Measurements from ENCODE around the gene RDX.
"Not testable (repeated sequence)": the region's sequence is repeated elsewhere in the genome, so short reads cannot be mapped to it uniquely, and the experiment has no call there.

Gene RDX

DNA sequence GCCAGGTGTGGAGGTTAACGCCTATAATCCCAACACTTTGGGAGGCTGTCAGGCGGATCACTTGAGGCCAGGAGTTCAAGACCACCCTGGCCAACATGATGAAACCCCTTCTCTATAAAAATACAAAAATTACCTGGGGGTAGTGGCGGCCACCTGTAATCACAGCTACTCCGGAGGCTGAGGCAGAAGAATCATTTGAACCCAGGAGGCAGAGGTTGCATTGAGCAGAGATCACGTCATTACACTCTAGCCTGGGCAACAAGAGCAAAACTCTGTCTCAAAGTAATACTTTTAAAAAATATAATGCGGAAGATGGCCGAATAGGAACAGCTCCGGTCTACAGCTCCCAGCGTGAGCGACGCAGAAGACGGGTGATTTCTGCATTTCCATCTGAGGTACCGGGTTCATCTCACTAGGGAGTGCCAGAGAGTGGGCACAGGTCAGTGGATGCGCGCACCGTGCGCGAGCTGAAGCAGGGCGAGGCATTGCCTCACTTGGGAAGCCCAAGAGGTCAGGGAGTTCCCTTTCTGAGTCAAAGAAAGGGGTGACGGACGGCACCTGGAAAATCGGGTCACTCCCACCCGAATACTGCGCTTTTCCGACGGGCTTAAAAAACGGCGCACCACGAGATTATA, 87.6 kb downstream of the RDX start:
- H3K4me3 ChIP-seq (replicated peaks; ENCODE audit: low read depth, low read length): peak overlapping the region; percentile 53
- H3K27me3 ChIP-seq (replicated peaks; ENCODE audit: control insufficient read depth, insufficient read depth, low read length); H3K36me3 ChIP-seq (ENCODE audit: control insufficient read depth, insufficient read depth, low read length); DNase-seq (ENCODE audit: extremely low read depth, insufficient read length): not testable (repeated sequence)
- TF ChIP-seq, protein P1, sequence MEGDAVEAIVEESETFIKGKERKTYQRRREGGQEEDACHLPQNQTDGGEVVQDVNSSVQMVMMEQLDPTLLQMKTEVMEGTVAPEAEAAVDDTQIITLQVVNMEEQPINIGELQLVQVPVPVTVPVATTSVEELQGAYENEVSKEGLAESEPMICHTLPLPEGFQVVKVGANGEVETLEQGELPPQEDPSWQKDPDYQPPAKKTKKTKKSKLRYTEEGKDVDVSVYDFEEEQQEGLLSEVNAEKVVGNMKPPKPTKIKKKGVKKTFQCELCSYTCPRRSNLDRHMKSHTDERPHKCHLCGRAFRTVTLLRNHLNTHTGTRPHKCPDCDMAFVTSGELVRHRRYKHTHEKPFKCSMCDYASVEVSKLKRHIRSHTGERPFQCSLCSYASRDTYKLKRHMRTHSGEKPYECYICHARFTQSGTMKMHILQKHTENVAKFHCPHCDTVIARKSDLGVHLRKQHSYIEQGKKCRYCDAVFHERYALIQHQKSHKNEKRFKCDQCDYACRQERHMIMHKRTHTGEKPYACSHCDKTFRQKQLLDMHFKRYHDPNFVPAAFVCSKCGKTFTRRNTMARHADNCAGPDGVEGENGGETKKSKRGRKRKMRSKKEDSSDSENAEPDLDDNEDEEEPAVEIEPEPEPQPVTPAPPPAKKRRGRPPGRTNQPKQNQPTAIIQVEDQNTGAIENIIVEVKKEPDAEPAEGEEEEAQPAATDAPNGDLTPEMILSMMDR (IDR thresholded peaks at IDR 0.05; ENCODE audit: insufficient read depth, low read length, poor library complexity, severe bottlenecking): peak; percentile 24

DNA sequence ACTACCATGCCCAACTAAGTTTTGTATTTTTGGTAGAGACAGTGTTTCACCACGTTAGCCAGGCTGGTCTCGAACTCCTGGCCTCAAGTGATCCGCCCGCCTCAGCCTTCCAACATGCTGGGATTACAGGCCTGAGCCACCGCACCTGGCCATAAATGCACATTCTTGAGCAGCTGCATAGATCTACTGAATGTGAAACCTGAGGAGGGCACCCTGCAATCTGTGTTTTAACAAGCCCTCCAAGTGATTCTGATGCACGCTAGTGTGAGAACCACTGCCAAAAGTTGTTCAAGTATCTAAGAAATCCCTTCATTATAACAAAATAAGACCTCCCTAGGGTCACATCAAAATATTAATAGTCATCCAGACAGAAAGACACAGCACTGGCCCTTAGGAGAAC, 89.3 kb downstream of the RDX start:
- Histone ChIP-seq H3K4me3 (replicated peaks; ENCODE audit: low read depth, low read length) (no peak overlapping the region), H3K36me3 (ENCODE audit: control insufficient read depth, insufficient read depth, low read length) (no peaks in the 10 kb centered on the region), H3K27me3 (replicated peaks; ENCODE audit: control insufficient read depth, insufficient read depth, low read length) (no peaks in the 10 kb centered on the region)
- DNase-seq (ENCODE audit: extremely low read depth, insufficient read length): no peak
- TF ChIP-seq, protein P1 (IDR thresholded peaks at IDR 0.05; ENCODE audit: insufficient read depth, low read length, poor library complexity, severe bottlenecking): no peak

DNA sequence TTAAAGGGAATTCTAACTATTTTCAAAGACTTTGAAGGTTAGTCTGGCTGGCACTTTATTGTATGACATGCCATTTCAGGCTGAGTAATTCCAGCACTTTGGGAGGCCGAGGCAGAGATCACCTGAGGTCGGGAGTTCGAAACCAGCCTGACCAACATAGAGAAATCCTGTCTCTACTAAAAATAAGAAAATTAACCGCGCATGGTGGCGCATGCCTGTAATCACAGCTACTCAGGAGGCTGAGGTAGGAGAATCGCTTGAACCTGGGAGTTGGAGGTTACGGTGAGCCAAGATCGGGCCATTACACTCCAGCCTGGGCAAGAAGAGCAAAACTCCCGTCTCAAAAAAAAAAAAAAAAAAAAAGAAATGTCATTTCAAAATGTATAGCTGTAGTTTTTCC, 95.6 kb downstream of the RDX start:
- DNase-seq (ENCODE audit: extremely low read depth, insufficient read length): no peak
- Histone ChIP-seq H3K27me3 (replicated peaks; ENCODE audit: control insufficient read depth, insufficient read depth, low read length) (no peaks in the 10 kb centered on the region), H3K36me3 (ENCODE audit: control insufficient read depth, insufficient read depth, low read length) (no peaks in the 10 kb centered on the region), H3K4me3 (replicated peaks; ENCODE audit: low read depth, low read length) (no peak overlapping the region)
- TF ChIP-seq, protein P1 (IDR thresholded peaks at IDR 0.05; ENCODE audit: insufficient read depth, low read length, poor library complexity, severe bottlenecking): no peak

DNA sequence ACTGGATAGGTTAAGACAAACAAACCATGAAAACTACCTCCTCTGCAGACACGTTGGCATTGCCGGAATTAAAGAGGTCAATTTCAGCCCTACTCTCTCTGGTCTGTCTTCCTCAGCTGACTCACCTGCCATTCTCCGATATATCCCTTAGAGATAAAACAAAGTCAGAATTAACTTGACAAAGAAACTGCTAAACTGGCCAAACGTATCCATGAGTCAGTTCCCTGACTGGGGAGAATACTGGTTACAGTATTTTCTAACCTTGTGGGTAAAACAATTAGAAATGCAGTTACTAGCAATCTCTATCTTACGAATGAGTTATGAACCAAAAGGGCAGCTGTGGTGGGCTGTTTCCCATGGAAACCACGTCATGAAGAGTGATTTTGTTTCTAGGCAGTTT, 96.2 kb downstream of the RDX start:
- no peaks in the 10 kb centered on the region for H3K27me3 ChIP-seq (replicated peaks; ENCODE audit: control insufficient read depth, insufficient read depth, low read length)
- DNase-seq (ENCODE audit: extremely low read depth, insufficient read length): no peak
- H3K36me3 ChIP-seq (ENCODE audit: control insufficient read depth, insufficient read depth, low read length): no peaks in the 10 kb centered on the region
- H3K4me3 ChIP-seq (replicated peaks; ENCODE audit: low read depth, low read length): no peak overlapping the region
- TF ChIP-seq, protein P1 (IDR thresholded peaks at IDR 0.05; ENCODE audit: insufficient read depth, low read length, poor library complexity, severe bottlenecking): no peak

DNA sequence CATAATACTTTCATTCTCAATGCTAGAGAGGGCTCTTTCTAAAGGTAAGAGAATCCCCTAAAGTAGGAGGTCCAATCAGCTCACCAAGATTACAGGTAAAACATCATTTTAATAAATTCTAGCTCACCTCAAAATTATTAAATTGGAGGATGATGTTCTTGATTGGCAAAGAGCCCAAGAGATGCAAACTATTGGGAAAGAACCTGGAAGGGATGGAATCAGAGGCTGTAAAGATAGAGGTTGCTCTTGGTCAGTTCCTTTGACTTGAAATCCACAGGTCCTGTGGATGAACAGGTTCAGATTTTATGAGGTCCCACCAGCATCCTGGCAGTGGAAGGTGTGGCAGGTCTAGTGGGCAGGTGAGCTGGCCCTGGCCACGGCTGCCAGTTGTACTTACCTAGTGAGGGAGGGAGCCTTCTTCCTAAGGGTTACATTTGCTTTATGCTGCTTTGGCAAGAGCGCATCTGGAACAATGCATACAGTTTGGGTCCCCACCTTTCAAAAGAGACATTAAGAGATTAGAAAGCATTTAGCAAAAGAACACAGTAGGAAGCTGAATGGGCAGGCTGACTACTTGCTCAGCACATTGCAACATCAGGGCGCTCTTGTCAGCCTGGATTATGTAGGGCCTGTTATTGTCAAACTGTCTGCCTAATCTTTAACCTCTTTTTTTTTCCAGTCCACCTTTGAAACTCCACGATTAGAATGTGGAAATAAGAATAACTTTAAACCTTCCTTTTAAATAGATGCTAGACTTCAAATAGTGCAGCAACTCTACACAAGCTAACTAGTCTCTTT, 97.0 kb downstream of the RDX start:
- no peak for DNase-seq (ENCODE audit: extremely low read depth, insufficient read length)
- H3K4me3 ChIP-seq (replicated peaks; ENCODE audit: low read depth, low read length): no peak overlapping the region
- TF ChIP-seq, protein P1 (IDR thresholded peaks at IDR 0.05; ENCODE audit: insufficient read depth, low read length, poor library complexity, severe bottlenecking): no peak
- H3K27me3 ChIP-seq (replicated peaks; ENCODE audit: control insufficient read depth, insufficient read depth, low read length): no peaks in the 10 kb centered on the region
- H3K36me3 ChIP-seq (ENCODE audit: control insufficient read depth, insufficient read depth, low read length): no peaks in the 10 kb centered on the region
